Keratinocyte (primary cell): ENCODE data around the gene STIP1.

Experiments
- EZH2 ChIP-seq: IDR thresholded peaks from one replicate; pipeline ENCODE4 v1.6.1; 2012; ENCODE audit warnings: inconsistent platforms, mild to moderate bottlenecking, low read length, moderate library complexity
- TF ChIP-seq, protein P1 (sequence below), 3 experiments: IDR thresholded peaks in 1 of 3; conservative IDR thresholded peaks in 1 of 3; optimal IDR thresholded peaks in 1 of 3; 2 replicates in 2 of 3; 3 replicates in 1 of 3; pipeline versions ENCODE3 to v1.5.1; 2011; ENCODE audit warnings: low read length in 3 of 3, mild to moderate bottlenecking in 3 of 3, moderate library complexity in 2 of 3, control low read depth in 1 of 3, inconsistent platforms in 1 of 3; ENCODE audit not compliant: insufficient read depth in 2 of 3; ENCODE audit errors: extremely low read depth in 1 of 3

DNA sequence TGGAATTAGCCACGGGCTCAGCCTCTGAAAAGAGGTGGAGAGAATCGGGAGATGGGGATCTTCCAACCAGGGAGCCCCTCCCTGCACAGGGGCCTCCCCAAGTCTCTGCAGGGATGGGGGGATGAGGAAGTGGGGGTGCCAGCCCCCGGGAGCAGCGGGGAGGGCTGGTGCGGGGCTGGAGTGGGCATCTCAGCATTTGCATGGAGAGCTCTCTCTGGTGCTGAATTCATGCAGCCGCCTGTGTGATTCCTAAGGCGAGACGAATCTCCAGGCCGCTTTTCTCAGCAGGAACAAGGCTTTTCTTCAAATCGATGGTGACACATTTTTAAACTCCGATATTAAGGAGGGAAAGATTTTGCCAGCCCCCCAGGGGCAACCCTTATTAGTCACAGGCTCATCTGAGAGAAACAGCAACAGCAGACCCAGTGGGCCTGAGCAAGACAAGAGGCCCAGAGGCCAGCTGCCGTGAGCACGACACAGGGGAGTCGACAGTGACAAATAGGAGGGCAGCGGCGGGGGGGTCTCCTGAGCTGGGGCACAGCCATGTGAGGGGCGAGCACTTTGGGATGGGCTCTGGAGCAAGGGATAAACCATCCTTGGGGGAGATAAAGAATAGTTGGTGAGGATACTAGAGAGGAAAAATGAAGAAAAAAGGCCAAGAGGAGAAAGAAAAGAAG, 49.1 kb upstream of the STIP1 start:
- TF ChIP-seq, protein P1, sequence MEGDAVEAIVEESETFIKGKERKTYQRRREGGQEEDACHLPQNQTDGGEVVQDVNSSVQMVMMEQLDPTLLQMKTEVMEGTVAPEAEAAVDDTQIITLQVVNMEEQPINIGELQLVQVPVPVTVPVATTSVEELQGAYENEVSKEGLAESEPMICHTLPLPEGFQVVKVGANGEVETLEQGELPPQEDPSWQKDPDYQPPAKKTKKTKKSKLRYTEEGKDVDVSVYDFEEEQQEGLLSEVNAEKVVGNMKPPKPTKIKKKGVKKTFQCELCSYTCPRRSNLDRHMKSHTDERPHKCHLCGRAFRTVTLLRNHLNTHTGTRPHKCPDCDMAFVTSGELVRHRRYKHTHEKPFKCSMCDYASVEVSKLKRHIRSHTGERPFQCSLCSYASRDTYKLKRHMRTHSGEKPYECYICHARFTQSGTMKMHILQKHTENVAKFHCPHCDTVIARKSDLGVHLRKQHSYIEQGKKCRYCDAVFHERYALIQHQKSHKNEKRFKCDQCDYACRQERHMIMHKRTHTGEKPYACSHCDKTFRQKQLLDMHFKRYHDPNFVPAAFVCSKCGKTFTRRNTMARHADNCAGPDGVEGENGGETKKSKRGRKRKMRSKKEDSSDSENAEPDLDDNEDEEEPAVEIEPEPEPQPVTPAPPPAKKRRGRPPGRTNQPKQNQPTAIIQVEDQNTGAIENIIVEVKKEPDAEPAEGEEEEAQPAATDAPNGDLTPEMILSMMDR (optimal IDR thresholded peaks at IDR 0.05 in 1 of 3, IDR thresholded peaks at IDR 0.05 in 1 of 3, conservative IDR thresholded peaks at IDR 0.05 in 1 of 3; ENCODE audit: extremely low read depth in 1 of 3, insufficient read depth in 2 of 3, low read length in 3 of 3) = no peak
- TF ChIP-seq EZH2 = no peak
